Stimulated activated CD4-positive, alpha-beta T cell treated with anti-CD3 and anti-CD28 coated beads, Interleukin-4, amount 100 ng/mL, for 4 hours (primary cell): Measurements from ENCODE around the gene ZNF205.

ENCODE experiments used
- DNase-seq, 2 experiments: peaks; one replicate each; pipeline ENCODE4 v3.0.0-alpha.2; 2020

The ZNF205 gene

GRCh38 chr16:3106205-3106928 is 6.0 kb upstream of the ZNF205 start:
- DNase-seq: peak; percentile 85 to 89

GRCh38 chr16:3112881-3113574 is 642 bp downstream of the ZNF205 start:
- DNase-seq: no peak

GRCh38 chr16:3113765-3114479 is 1.5 kb downstream of the ZNF205 start:
- DNase-seq: no peak

GRCh38 chr16:3115003-3115402 is 2.6 kb downstream of the ZNF205 start:
- no peak for DNase-seq

GRCh38 chr16:3115561-3115960 is 3.2 kb downstream of the ZNF205 start:
- DNase-seq: no peak

GRCh38 chr16:3118204-3118790 is 5.9 kb downstream of the ZNF205 start:
- no peak for DNase-seq

- DNase-seq: no peak
Measured at GRCh38 chr16:3118846-3119245, 6.5 kb downstream of the ZNF205 start.

- no peak for DNase-seq
Measured at GRCh38 chr16:3119286-3119685, 6.9 kb downstream of the ZNF205 start.

GRCh38 chr16:3119701-3120408 is 7.5 kb downstream of the ZNF205 start:
- DNase-seq: no peak

GRCh38 chr16:3120435-3120834 is 8.0 kb downstream of the ZNF205 start:
- DNase-seq: no peak

- DNase-seq: no peak
Measured at GRCh38 chr16:3121851-3122467, 9.6 kb downstream of the ZNF205 start.

- DNase-seq: no peak
Measured at GRCh38 chr16:3122926-3123570, 10.7 kb downstream of the ZNF205 start.

GRCh38 chr16:3123986-3124886 is 11.8 kb downstream of the ZNF205 start:
- DNase-seq: peak; percentile 94 to 96

- no peak for DNase-seq
Measured at GRCh38 chr16:3127745-3128144, 15.4 kb downstream of the ZNF205 start.

GRCh38 chr16:3129137-3130131 is 17.0 kb downstream of the ZNF205 start:
- peak; percentile 55 to 74 for DNase-seq

GRCh38 chr16:3131755-3132377 is 19.5 kb downstream of the ZNF205 start:
- peak; percentile 14 to 46 for DNase-seq

- DNase-seq: no peak
Measured at GRCh38 chr16:3133844-3134243, 21.5 kb downstream of the ZNF205 start.

- peak; percentile 81 to 95 for DNase-seq
Measured at GRCh38 chr16:3134338-3135125, 22.1 kb downstream of the ZNF205 start, which contains the start of gene ZNF213. Gene ZNF213, plus strand, starts transcription at chr16:3135029. Its CDS starts 2,252 bp downstream, at chr16:3137281.
